IMR-90 (cell line): Measurements from ENCODE around the gene IQCK.

Experiments used
- CEBPB ChIP-seq: IDR thresholded peaks from 2 replicates; pipeline ENCODE4 v1.6.1; 2012; ENCODE audit warnings: low read depth, low read length, improper control_type of control experiment
- RAD21 ChIP-seq: IDR thresholded peaks from 2 replicates; pipeline ENCODE4 v1.6.1; 2012; ENCODE audit warnings: low read length, improper control_type of control experiment

DNA sequence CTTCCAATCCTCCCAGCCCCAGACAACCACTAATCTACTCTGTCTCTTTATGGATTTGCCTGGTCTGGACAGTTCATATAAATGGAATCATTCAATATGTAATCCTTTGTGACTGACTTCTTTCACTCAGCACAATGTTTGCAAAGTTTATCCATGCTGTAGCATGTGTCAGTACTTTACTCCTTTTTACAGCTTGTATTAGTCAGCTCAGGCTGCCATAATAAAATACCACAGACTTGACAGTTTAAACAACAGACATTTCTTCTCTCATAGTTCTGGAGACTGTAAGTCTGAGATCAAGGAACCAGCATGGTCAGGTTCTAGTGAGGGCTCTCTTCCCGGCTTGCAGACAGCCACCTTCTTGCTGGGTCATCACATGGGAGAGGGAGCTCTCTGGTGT lies 125.3 kb downstream of the IQCK start:
- TF ChIP-seq CEBPB (no peak), RAD21 (no peak)
